Ramos (cell line): ENCODE data around the gene GEMIN4.
"Not testable (repeated sequence)": the region's sequence is repeated elsewhere in the genome, so short reads cannot be mapped to it uniquely, and the experiment has no call there.

Source experiments
- in situ Hi-C: fragments of 300-500 bp; cut with MboI; formaldehyde crosslinking; loops from one replicate; pipeline ENCODE4 v1.14.3; 2022; ENCODE audit warnings: low sequenced_read_pairs; ENCODE audit not compliant: unreplicated experiment

GEMIN4 gene

DNA sequence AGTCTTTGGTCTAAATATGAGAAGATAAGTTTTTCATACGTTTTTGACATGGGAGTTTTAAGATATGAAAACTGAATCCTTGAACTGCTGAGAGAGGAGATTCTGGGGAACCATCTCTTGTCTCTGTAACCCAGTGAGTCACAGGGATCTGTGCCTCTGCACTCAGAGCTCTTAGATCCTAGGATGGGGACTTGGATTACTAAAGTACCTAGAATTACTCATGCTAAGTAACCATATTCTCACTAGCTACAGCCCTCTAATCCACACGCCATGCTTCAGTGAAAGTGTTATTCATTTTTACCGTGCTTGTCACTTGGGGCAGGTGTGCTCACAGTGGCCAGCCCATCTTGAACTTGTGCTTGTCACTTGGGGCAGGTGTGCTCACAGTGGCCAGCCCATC lies 32.1 kb upstream of the GEMIN4 start:
- in situ Hi-C loops: no loop called here

DNA sequence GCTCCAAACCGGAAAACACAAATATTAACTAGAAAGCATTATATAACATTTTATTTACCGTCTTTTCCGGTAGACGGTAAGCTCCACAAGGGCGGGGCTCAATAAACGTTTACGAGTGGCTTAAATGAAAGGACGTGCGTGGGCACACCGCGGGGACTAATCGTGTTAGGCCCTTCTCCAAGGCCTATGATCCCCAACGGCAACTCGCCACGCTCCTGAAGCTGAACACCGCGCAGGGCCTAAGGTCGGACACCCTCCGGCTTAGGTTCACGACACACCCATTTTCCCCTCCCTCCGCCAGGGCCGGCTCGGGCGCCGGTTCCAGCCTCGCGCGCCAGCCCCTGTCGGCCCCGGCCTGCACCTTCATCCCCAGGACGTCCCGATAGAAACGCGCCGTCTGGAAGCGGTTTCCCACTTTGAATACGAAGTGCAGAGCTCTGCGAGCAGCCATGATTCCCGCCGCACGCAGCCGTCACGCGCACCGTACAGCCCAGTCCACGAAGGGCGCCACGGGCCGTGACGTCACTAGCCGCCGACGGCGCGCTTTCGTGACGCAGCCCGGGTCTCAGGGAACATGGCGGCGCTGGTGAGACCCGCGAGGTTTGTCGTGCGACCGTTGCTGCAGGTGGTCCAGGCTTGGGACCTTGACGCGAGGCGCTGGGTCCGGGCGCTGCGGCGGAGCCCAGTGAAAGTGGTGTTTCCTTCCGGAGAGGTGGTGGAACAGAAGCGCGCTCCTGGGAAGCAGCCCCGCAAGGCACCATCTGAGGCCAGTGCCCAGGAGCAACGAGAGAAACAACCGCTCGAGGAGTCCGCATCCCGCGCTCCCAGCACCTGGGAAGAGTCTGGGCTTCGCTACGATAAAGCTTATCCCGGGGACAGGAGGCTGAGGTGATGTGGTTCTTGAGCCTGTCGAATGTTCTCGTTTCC lies 30.0 kb upstream of the GEMIN4 start, which contains the start of the genes GLOD4 and MRM3:
GLOD4 (minus strand) TSS at position 476 of the 927 bp plus-strand sequence; CDS start at position 451, 25 bp downstream.
MRM3 (plus strand) TSS at position 549 of the 927 bp plus-strand sequence; CDS start at position 575, 26 bp downstream.
- in situ Hi-C loops: no loop called here

DNA sequence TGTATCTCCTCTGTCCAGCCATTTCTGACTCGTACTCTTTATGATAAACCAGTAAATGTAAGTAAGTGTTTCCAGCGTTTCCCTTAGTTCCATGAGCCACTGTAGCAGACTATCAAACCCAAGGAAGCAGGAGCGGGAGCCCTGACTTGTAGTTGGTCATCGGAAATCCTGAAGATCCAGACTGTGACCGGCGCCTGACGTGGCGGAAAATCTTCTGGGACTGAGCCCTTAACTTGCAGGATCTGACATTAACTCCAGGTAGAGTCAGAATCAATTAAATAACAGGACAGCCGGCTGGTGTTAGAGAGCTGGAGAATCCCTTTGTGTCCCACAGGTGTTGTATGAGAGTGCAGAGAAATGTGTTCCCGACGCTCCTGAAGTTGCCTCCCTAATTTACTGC lies 26.0 kb upstream of the GEMIN4 start:
- in situ Hi-C loops: no loop called here

DNA sequence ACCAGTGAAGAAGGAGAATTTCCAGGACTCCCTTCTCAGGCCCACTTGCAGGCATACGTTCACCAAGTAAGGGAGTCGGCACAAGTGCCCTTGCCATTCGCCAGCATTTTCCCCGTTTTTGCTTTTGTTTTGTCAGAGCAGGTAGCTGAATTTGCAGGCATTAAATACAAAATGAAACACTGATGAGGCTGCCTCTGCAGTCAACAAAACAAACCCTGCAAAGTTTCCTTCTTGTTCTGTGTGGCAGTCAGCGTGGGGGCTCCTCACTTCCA lies 22.2 kb upstream of the GEMIN4 start:
- in situ Hi-C loops: no loop called here

DNA sequence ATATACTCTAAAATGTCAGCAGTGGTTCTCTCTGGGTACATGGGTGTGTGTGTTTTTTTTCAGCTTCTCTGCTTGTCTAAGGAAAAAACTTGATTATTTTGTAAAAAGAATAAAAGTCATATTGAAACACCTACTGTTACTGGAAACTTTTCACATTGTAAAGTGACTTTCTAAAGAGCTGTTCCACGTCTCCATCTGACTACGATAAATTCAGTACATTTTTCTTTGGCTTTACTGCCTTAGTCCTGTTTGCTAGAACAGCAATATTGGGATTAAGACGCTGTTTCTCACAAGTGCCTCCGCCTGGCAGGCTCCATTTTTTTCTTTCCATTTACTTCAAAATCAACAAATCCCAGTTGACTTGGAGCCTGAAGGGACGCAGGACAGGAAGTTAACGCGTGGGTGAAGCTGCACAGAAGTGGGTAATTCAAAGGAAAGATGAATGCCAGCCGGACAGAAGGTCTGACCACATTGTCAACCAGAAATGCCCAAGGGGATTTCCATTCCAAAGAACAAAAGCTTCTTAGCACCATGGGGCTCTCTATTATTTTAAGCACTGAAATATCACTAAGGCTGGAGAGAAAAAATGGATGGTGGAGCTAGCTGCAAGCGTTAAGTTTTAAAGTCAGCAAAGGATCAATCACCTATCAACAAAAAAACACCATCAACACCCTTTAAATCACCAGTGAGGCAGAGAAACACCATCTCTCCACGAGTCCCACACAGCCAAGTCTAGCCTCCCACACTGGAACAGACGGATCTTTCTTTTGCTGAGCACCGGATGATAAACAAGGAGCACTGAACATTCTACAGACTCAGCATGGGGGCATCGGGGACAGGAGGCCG lies 21.6 kb upstream of the GEMIN4 start:
- in situ Hi-C loops: no loop called here

DNA sequence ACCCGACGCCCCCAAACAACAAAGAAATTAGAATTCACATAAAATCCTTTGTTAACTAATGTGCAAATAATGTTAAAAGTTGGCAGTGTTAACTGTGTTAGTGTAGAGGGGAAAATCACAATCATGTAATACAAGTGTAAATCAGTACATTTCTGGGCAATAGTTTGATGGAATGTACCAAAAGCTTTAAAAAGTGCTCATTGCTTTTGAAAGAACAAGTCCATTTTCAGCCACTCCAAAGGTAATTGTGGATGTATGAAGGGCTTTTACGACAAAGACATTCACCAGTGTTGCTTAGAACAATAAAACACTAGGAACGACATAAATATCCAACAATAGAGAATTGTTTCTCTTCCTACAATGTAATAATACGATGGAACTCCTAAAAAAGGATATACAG lies 21.0 kb upstream of the GEMIN4 start:
- in situ Hi-C loops: no loop called here

DNA sequence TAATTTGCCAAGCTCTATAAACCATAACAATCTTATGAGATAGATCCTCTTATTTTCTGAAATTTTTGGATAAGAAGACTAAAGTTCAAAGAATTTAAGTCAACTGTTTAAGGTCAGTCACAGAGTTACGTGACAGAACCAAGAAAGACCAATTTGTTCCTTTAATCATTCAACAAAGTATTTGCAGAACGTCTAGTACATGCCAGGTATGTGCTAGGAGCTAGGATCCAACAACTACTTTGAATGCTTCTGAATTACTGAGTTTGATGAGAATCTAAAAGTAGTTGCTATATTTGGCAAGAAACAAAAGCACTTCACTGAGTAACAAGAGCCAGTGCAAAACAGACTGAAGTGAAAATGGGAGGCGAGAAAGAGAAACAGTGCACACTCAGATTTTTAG lies 15.0 kb upstream of the GEMIN4 start:
- in situ Hi-C loops: no loop called here

DNA sequence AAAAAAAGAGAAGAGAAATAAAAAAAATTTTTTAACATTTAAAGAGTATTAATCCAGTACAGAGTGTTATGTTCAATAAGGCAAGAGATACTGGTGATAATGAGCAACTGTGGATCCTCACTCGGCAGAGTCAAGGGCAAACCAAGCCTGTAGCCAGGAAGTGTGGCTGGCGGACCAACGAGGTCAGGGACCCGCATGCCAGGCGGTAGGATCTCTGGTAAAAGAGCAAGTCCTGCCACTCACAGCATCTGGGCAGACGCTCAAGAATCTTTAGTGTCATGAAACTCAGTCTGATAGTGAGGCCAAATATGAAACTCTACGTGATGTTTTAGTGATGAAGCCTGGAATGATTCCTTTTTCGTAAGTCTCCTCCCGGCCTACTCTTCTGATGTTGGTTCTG lies 8.3 kb upstream of the GEMIN4 start:
- in situ Hi-C loops: no loop called here

DNA sequence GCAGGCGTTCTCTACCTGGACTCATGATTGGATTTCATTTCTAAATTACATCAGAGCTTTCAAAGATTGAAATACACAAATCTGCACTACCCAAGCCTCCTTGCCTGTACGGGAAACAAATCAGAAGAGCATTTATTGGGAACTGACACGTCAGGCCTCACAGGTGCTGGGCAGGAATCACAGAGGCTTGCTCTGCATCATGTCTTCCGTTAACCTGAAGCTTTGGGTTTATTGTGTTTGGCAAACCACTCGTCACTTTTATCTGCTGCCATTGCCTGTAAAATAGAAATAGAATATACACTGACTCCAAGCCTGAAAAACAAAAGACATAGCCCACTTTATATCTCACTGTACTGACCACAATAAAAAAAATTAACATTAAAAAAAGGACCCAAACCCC lies 7.9 kb upstream of the GEMIN4 start:
- in situ Hi-C loops: no loop called here

DNA sequence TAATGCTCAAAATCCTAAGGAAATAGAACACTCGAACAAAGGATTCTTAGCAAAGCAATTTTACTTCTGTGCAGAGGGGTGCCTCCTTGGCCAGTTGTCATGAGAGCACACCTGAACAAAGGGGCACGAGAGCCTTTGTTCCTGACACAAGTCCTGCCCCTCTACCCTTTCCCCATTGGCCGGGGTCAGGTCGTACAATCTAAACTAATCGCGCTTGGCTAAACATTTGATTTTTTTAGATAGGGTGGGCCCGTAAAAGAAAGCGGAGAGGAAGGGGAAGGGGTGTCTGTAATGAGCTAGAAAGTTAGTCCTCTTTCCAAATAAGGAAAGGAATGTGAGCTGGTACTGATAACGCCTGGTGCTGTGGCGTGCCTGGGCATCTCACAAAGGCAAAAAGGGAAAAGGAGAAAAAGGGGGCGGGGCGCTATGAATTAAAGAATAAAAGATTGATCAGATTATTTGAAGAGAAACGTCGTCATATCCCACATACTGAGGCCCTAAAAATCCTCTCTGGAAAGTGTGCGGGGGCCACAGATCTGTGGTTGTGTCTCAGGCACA lies 4.0 kb upstream of the GEMIN4 start:
- in situ Hi-C loops: not testable (repeated sequence)

DNA sequence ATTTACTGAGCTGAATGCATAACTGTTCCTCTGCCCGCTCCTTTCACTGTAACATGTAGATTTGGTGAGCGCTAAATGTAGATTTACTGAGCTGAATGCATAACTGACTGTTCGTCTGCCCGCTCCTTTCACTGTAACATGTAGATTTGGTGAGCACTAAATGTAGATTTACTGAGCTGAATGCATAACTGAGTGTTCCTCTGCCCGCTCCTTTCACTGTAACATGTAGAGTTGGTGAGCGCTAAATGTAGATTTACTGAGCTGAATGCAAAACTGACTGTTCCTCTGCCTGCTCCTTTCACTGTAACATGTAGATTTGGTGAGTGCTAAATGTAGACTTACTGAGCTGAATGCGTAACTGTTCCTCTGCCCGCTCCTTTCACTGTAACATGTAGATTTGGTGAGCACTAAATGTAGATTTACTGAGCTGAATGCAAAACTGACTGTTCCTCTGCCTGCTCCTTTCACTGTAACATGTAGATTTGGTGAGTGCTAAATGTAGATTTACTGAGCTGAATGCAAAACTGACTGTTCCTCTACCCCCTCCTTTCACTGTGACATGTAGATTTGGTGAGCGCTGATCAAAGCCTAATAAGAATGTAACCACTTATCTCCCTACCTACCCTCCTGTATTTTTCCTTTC lies 3.4 kb upstream of the GEMIN4 start:
- in situ Hi-C loops: not testable (repeated sequence)

DNA sequence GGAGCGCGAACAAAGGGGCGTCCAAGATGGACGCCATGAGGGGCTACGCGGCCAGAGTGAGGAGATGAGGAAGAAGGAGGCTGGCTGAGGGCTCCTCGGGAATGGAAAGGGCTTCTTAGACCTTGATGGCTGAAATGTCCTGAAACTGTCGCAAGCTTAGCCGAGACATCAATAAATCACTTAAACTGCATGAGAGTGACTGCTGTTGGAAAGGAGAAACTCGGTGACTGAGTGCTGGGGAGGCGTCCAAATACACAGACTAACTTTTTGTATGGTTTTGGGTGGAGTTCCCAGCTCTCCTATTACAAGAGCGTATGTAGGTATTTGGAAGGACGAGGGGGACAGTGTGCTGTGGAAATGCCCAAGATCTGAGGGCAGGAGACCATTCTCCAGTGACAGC lies 1.4 kb upstream of the GEMIN4 start:
- in situ Hi-C loops: no loop called here

DNA sequence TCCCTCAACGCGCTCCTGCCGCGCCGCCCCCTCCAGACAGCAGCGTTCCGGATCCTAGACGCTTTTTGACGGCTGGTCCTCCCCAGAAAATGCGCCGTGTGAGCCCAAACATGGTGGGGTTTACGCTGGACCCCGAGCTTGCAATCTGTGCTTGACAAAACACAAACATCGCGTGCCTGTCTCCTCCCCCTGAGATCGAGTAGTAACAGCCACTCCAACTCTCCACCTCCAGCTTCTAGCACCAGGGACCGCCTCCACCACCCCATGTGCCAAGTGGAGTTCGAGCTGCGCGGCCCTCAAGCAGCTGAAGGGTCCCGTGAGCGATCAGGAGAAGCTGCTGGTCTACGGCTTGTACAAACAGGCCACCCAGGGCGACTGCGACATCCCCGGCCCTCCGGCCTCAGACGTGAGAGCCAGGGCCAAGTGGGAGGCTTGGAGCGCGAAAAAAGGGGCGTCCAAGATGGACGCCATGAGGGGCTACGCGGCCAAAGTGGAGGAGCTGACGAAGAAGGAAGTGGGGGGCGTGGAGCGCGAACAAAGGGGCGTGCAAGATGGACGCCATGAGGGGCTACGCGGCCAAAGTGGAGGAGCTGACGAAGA lies 656 bp upstream of the GEMIN4 start:
- in situ Hi-C loops: no loop called here

DNA sequence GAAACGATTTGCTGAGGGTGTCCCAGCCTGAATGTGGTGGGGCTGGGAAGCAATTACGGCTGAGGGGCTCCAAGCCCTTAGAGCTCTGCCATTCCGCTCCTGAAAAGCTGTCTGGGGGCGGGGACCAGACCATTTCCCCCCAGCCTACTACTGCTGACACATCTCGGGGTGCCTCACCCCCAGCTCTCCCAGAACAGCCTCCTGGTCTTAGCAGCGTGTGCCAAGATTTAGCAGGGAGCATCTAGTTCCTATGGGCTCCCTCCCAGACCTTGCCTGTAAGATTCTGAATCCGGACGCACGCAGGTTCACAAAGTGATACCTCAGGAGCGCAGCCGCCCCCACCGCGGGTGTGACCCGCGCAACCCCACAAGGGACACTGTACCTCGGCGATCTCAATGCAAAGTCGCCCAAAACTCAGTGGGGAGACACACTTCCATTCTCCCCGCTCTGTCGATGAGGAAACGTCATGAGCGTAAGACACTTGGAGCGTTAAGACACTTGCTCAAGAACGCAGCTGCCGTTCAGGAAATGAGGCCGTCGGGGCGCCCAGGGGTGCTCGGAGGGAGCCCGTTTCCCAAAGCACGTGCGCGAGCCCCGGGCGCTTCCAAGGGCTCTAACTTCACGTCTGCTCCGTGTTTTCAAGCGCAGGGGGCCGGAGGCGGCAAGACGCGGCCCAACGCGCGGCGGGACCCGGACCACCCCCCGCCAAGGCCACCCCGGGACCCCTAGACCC lies 629 bp downstream of the GEMIN4 start:
- in situ Hi-C loops: no loop called here

DNA sequence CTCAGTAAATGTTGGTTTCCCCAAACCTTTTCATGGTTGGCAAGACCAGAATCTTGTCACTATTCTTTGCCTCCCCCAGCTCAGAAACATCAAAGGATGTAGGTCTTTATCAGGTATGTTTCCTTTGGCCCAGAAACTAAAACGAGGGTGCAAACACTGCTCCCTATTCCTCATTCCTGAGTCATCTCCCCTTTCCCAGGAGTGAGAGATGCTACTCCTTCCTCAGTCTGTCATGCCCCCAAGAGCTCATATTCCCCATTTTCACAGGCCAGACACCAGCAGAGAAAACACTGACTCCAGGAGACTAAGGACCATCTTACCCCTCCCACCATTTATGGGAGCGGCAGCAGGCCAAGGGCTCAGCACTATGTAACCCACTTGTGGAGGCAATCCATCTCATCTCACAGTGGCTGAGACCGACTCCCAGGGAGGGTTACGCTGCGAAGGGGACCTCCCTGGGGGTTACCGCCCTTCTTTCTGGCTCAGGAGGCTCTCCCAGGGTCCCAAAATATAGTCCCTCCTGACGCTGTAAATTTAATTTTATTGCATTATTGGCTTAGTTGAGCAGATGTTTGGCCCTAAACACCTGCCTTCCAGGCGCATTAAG lies 1.5 kb downstream of the GEMIN4 start:
- in situ Hi-C loops: no loop called here

DNA sequence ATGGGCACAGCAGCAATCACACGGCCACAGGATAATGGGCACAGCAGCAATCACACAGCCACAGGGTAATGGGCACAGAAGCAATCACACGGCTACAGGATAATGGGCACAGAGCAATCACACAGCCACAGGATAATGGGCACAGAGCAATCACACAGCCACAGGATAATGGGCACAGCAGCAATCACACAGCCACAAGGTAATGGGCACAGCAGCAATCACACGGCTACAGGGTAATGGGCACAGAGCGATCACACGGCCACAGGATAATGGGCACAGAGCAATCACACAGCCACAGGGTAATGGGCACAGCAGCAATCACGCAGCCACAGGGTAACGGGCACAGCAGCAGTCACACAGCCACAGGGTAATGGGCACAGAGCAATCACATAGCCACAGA lies 2.7 kb downstream of the GEMIN4 start:
- in situ Hi-C loops: not testable (repeated sequence)

DNA sequence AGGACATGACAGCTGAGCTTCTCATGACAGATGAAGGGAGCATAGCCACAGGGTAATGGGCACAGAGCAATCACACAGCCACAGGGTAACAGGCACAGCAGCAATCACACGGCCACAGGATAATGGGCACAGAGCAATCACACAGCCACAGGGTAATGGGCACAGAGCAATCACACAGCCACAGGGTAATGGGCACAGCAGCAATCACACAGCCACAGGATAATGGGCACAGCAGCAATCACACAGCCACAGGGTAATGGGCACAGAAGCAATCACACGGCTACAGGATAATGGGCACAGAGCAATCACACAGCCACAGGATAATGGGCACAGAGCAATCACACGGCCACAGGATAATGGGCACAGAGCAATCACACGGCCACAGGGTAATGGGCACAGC lies 3.5 kb downstream of the GEMIN4 start:
- in situ Hi-C loops: not testable (repeated sequence)

DNA sequence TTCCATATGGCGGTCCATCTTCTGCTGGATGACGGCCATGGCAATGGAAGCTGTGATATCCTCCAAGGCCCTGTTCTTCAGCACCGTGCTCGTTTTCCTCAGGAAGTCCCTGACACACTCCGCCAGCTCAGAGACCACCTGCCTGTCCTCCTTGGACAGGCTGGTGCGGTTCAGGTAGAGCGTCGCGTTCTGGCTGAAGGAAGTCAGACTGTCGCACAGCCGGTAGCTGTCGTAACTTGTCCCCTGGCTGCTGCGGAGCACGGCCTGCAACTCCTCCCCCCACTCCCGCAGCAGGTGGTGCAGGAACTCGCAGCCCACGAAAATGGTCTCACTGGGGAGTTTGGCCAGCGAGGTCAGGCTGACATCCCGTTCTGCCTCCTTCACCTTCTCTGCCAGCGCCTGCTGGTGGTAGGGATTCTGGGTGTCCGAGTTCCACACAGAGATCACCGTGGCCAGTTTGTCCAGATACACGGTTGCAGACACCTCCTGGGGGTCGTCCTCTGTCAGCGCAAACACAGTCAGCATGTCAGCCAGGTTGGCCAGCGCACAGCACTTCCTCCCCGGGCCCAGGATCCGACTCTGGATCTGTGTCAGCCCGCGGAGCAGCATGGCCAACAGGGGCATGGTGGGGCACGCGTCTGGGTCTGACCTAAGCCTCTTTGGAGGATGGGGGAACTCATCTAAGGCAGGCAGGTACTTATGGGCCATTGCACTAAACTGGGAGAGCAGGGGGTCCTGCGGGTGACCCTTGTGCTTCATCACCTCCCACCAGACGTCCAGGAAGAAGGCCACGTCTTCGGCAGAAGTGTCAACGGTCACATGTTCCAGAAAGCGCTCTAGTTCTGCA lies 5.1 kb downstream of the GEMIN4 start:
- in situ Hi-C loops: no loop called here
